Ecto neural progenitor cell (in vitro differentiated cells): ENCODE data around the gene GLTP.

ENCODE experiments used
- DNase-seq: peaks from one replicate; pipeline ENCODE4 v3.0.0-alpha.2; 2018; ENCODE audit warnings: low spot score

Gene GLTP

GRCh38 chr12:109820816-109821381 lies 59.4 kb downstream of the GLTP start:
- no peak for DNase-seq

GRCh38 chr12:109818905-109819500 lies 61.3 kb downstream of the GLTP start:
- DNase-seq, result no peak

DNA sequence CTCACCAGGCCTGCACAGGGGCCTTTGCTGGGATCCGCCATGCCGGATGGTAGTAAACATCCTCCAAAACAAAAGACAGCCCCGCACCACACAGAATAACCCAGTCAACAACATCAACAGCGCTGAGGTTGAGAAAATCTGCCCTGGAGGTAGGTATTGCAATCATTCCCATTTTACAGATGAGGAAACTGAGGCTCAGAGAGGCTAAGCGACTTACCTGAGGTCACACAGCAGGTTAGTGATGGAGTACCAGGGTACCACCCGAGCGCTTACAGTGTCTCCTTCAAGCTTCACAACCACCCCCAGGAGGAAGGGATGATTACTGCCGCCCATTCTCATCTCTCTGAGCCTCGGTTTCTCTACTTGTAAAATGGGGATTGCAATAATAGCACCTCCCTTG lies 62.1 kb downstream of the GLTP start:
- no peak for DNase-seq

GRCh38 chr12:109817627-109818231 lies 62.6 kb downstream of the GLTP start:
- DNase-seq, result no peak

GRCh38 chr12:109816870-109817269 lies 63.5 kb downstream of the GLTP start:
- no peak for DNase-seq

- DNase-seq, result no peak
Measured at GRCh38 chr12:109815757-109816617, 64.4 kb downstream of the GLTP start.

DNA sequence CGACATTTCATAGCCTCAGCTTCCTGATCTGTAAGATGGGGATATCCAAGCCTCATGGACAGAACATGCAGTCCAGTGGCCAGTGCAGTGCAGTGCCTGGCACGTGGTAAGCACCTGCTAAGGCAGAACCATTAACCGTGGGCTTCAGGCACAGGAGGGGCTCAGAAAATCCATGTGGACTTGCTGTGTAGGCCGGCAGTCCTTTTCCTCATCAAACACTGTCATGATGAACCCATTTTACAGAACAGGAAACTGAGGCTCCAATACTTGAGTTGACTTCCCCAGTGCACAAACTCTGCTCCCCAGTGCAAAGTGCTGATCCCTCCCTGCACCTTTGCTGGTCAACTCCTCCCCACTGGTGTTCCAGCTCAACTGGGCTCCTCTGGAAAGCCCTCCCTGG lies 65.1 kb downstream of the GLTP start:
- DNase-seq, result no peak

DNA sequence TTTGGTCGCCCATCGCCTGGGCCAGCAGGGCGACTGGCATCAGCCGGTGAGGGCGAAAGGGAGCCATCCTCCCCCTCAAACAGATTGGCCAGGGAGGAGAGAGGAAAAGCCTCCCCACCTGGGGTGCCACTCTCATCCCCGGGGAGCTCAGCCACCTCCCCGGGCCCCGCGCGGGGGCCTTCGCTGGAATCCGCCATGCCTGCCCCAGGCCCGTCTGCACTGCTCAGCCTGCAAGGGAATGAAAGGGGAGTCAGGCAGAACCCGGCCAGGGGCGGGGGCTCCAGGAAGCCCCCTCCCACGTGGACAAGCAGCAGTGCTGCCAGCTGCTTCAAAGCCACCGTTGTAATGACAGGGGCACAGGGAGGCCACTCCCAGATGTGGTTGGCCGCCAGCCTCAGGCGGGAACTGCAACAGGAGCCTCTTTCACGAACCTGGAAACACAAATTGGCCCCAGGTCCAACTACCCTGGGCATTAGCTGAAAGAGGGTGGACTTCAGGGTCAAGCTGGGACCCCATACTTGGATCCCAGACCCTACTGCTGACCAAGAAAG lies 65.7 kb downstream of the GLTP start:
- DNase-seq, result no peak

- no peak for DNase-seq
Measured at GRCh38 chr12:109813810-109814416, 66.4 kb downstream of the GLTP start.

- DNase-seq, result no peak
Measured at GRCh38 chr12:109811624-109811995, 68.7 kb downstream of the GLTP start.

DNA sequence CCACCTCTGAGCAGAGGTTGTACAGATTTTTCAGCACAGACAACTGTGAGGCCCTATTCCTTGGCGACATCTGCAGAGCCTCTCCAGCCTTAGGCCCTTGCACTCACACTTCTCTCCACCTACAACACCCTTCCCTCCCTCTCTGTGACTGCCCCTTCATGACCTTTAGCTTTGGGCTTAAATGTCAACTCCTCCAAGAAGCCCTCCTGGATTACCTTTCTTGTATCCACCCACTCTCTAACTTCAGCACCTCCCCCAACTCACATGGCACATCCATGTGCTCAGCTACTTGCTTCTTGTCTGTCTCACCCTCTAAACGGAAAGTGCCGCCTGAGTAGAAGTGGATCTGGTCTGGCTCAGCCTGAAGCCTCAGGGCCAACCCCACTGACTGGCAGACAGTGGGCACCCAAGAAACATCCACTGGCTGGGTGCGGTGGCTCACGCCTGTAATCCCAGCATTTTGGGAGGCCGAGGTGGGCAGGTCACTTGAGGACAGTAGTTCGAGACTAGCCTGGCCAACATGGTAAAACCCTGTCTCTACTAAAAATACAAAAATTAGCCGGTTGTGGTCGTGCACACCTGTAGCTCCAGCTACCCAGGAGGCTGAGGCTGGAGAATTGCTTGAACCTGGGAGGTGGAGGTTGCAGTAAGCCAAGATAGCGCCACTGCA lies 69.3 kb downstream of the GLTP start:
- no peak for DNase-seq

DNA sequence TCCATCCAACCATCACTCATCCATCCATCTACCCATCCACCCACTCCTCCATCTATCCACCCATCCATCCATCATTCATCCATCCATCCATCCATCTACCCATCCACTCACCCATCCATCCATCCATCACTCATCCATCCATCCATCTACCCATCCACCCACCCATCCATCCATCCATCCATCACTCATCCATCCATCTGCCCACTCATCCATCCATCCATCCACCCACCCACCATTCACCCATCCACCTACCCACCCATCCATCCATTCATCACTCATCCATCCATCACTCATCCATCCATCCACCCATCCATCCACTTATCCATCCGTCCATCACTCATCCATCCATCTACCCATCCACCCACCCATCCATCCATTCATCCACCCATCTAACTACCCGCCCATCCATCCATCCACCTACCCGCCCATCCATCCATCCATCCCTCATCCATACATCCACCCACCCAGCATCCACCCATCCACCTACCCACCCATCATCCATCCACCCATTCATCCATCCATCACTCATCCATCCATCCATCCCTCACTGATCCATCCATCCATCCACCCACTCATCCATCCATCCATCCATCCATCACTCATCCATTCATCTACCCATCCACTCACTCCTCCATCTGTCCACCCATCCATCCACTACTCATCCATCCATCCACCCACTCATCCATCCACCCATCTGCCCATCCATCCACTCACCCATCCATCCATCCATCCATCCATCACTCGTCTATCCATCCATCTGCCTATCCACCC lies 71.3 kb downstream of the GLTP start:
- DNase-seq, result no peak

DNA sequence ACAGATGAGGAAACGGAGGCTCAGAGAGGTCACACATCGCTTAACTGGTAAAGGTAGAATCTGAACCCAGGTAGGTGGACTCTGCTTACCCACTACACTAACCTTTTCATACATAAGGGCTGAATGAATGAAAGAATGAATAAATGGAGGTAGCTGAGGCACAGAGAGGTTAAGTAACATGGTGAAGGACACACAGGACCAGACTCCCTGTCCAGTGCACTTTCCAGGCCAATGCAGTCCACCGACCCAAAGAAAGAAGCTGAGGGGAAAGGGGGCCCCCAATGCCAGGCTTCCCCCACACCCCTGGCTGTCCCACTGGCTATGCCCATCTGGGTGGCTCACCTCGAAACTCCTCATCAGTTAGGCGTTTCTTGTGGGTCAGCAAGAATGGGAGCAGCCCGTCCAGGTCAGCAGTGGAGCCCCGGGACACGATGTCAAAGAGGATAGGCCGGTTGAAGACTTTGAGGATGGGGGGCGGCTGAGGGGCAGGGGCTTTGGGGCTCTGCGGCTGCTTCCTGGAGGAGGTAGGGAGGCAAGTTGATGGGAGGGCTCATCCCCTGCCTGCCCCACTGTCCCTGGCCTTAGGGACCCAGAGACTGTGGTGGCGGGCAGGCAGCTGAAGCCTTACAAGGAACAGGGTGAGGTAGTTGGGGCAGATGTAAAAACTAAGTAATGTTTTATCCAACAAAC lies 72.2 kb downstream of the GLTP start:
- no peak for DNase-seq

GRCh38 chr12:109804820-109805761 lies 75.2 kb downstream of the GLTP start:
- peak; percentile 86 for DNase-seq

DNA sequence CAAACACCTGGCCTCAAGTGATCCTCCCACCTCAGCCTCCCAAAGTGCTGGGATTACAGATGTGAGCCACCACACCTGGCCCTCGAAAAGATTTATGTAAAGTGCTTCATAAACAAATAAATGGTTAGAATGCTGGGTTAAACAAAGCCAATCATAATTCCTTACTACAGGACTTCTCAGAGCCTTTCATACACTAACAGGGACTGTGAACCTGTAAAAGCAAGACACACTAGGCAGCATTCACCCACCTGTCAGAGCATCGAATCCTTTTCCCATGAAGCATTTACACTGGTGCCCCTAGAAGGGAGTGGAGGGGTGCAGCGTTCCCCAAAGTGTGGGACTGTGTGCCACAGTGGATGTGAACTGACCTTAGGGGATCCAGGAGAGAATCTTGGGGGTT lies 76.7 kb downstream of the GLTP start:
- no peak for DNase-seq

GRCh38 chr12:109802828-109803227 lies 77.5 kb downstream of the GLTP start:
- no peak for DNase-seq
